Erythroblast (primary cell): ENCODE measurements around the gene BCAP31.

Source experiments
- GATA1 ChIP-seq: IDR thresholded peaks from 2 replicates; pipeline ENCODE4 v1.6.1; 2011; ENCODE audit warnings: low read depth, mild to moderate bottlenecking, control low read depth, low read length, moderate library complexity
- POLR2A ChIP-seq: IDR thresholded peaks from 2 replicates; pipeline ENCODE4 v1.6.1; 2011; ENCODE audit warnings: mild to moderate bottlenecking, low read length

GRCh38 chrX:153731845-153732215 lies 7.6 kb upstream of the BCAP31 start:
- TF ChIP-seq POLR2A (no peak), GATA1 (no peak)
